DMS 273 (cell line): ENCODE measurements around the gene GPR108.
"Not testable (repeated sequence)": the region's sequence is repeated elsewhere in the genome, so short reads cannot be mapped to it uniquely, and the experiment has no call there.

Experiments
- DNase-seq: peaks from one replicate; lab custom pipeline; 2025; ENCODE audit not compliant: unreplicated experiment; lab: John Stamatoyannopoulos, UW

GPR108 gene

GRCh38 chr19:6721138-6721474 is 16.3 kb downstream of the GPR108 start:
- no peak for DNase-seq

- no peak for DNase-seq
Observed at GRCh38 chr19:6720369-6721137, 16.8 kb downstream of the GPR108 start, which contains the start of gene C3. C3 (minus strand) TSS chr19:6720650; CDS start chr19:6720589, 61 bp downstream.

GRCh38 chr19:6719992-6720368 is 17.4 kb downstream of the GPR108 start:
- no peak for DNase-seq

- DNase-seq = no peak
Observed at GRCh38 chr19:6719540-6719861, 17.9 kb downstream of the GPR108 start.

- peak; percentile 31 for DNase-seq
Observed at GRCh38 chr19:6718741-6719539, 18.4 kb downstream of the GPR108 start.

- DNase-seq = no peak
Observed at GRCh38 chr19:6718111-6718740, 19.2 kb downstream of the GPR108 start.

GRCh38 chr19:6717441-6717971 is 19.9 kb downstream of the GPR108 start:
- no peak for DNase-seq

GRCh38 chr19:6717036-6717435 is 20.3 kb downstream of the GPR108 start:
- no peak for DNase-seq

GRCh38 chr19:6716610-6716970 is 20.8 kb downstream of the GPR108 start:
- no peak for DNase-seq

GRCh38 chr19:6714749-6715555 is 22.4 kb downstream of the GPR108 start:
- DNase-seq = no peak

- DNase-seq = no peak
Observed at GRCh38 chr19:6713773-6714692, 23.3 kb downstream of the GPR108 start.

- no peak for DNase-seq
Observed at GRCh38 chr19:6712692-6713670, 24.4 kb downstream of the GPR108 start.

GRCh38 chr19:6712231-6712630 is 25.1 kb downstream of the GPR108 start:
- no peak for DNase-seq

GRCh38 chr19:6711605-6712004 is 25.8 kb downstream of the GPR108 start:
- no peak for DNase-seq

- DNase-seq = no peak
Observed at GRCh38 chr19:6711078-6711361, 26.4 kb downstream of the GPR108 start.

GRCh38 chr19:6710273-6711077 is 26.9 kb downstream of the GPR108 start:
- DNase-seq = no peak

GRCh38 chr19:6709549-6709948 is 27.8 kb downstream of the GPR108 start:
- DNase-seq = no peak

- DNase-seq = not testable (repeated sequence)
Observed at GRCh38 chr19:6708913-6709312, 28.5 kb downstream of the GPR108 start.
